ENCODE results near the gene CDR2L. TPM values are rescaled to one million over a fixed set of nuclear protein-coding genes. Genes with fewer than 3 reads are reported as not detected.

Gene CDR2L
- total RNA-seq, 4 donors from 2014 or later, result 14.6 to 36.7 (median 24.3) TPM

DNA sequence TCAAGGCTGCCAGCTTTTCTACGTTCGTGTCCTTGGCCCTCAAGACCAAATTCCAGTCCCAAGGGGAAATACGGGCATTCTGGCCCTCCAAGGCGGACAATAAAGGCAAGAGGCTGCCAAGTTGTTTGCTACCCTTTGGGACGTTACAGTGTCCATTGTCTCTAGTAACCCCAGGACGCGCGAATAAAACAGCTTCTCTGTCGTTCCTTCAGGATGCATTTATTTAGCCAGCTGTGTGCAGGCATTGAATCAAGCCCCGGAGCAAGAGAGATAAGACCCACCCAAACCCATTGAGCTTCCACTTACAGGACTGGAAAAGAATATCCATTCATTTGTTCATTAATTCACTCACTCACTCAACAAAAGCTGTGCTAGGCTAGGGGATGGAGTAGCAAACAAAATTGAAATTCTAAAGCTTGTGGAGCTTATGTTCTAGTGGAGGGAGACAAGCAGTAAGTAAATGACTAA lies 25.7 kb downstream of the CDR2L start:
- peak overlapping the region; percentile 90 to 95 (median 92) for H3K27ac ChIP-seq (replicated peaks in 1 of 4)
- no peaks in the 10 kb centered on the region for H3K27me3 ChIP-seq
- no peaks in the 10 kb centered on the region for H3K9me3 ChIP-seq
- peak overlapping the region; percentile 66 to 93 (median 78) for H3K4me3 ChIP-seq
- H3K36me3 ChIP-seq, result peaks cover 0 to 27% (median 16%) of the 10 kb centered on the region in 4 donors
- no peak for DNase-seq (ENCODE audit: extremely low spot score)
- H3K4me1 ChIP-seq, result peaks cover 18 to 35% (median 30%) of the 10 kb centered on the region in 4 donors
- intact Hi-C loops (cut with DNase I), result loop anchor here (2.0 to 5.0 kb wide), 2 partner anchors 26 to 51 kb away; partner anchors contain the start of gene CDR2L
- TF ChIP-seq, protein P1, sequence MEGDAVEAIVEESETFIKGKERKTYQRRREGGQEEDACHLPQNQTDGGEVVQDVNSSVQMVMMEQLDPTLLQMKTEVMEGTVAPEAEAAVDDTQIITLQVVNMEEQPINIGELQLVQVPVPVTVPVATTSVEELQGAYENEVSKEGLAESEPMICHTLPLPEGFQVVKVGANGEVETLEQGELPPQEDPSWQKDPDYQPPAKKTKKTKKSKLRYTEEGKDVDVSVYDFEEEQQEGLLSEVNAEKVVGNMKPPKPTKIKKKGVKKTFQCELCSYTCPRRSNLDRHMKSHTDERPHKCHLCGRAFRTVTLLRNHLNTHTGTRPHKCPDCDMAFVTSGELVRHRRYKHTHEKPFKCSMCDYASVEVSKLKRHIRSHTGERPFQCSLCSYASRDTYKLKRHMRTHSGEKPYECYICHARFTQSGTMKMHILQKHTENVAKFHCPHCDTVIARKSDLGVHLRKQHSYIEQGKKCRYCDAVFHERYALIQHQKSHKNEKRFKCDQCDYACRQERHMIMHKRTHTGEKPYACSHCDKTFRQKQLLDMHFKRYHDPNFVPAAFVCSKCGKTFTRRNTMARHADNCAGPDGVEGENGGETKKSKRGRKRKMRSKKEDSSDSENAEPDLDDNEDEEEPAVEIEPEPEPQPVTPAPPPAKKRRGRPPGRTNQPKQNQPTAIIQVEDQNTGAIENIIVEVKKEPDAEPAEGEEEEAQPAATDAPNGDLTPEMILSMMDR (IDR thresholded peaks at IDR 0.05), result no peak
- TF ChIP-seq EP300 (IDR thresholded peaks at IDR 0.05) (no peak), POLR2AphosphoS5 (IDR thresholded peaks at IDR 0.05) (no peak), POLR2A (IDR thresholded peaks at IDR 0.05; ENCODE audit: low read depth) (no peak)
- under 1% methylated on average over 10 of the region's 10 CpGs for WGBS

DNA sequence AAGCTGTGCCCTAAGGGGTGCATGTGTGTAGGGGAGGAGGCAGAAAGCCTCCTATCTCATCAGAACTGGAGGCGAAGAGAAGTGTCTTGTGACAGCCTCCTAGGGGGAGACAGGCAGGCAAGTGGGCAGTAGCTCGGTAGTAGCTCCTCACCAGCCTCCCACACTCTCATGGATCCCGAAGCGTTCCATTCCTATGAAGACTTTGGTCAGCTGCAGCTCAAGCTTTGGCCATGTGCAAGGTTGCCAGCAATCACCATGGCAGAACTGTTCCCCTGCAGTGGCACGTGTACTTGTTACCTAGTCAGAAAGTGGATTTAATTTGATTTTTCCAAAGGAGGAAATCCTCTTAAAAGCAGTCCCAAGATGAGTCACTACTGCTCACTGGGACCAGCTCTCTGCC lies 31.7 kb downstream of the CDR2L start:
- Histone ChIP-seq H3K4me1 (peaks cover 0 to 3% (median 0%) of the 10 kb centered on the region in 4 donors), H3K4me3 (no peak overlapping the region), H3K27ac (replicated peaks in 1 of 4) (no peak overlapping the region), H3K9me3 (no peaks in the 10 kb centered on the region), H3K36me3 (peaks cover 27 to 76% (median 58%) of the 10 kb centered on the region in 4 donors), H3K27me3 (no peaks in the 10 kb centered on the region)
- 93% methylated on average over 5 of the region's 5 CpGs for WGBS
- no peak for DNase-seq (ENCODE audit: extremely low spot score)
- intact Hi-C loops (cut with DNase I), result no loop called here
- TF ChIP-seq, protein P1 (IDR thresholded peaks at IDR 0.05), result no peak

DNA sequence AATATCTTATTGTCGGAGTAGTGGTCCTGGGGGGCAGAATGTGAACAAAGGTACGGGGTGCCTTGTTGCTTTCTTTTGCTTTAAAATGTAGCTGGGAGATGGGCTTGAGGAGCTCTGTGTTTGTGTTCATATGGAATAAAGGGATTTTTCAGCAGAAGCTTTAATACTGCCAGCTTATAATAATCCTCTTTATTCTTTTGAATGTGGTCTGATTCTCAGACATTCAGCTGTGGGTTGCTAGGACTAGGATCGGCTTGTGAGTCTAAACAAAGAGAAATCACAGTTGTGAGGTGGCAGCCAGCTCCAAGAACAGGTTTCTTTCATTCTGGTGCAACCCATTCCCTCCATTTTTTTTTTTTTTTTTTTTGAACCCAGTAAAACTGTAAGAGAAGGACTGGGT lies 32.3 kb downstream of the CDR2L start:
- intact Hi-C loops (cut with DNase I), result no loop called here
- no peak for DNase-seq (ENCODE audit: extremely low spot score)
- H3K27me3 ChIP-seq, result no peaks in the 10 kb centered on the region
- 86% methylated on average over 3 of the region's 3 CpGs for WGBS
- no peaks in the 10 kb centered on the region for H3K9me3 ChIP-seq
- no peak for TF ChIP-seq POLR2AphosphoS5 (IDR thresholded peaks at IDR 0.05)
- no peak for TF ChIP-seq POLR2A (IDR thresholded peaks at IDR 0.05; ENCODE audit: low read depth)
- TF ChIP-seq, protein P1 (IDR thresholded peaks at IDR 0.05), result no peak
- no peak for TF ChIP-seq EP300 (IDR thresholded peaks at IDR 0.05)
- no peak overlapping the region for H3K4me3 ChIP-seq
- peaks cover 27 to 76% (median 58%) of the 10 kb centered on the region in 4 donors for H3K36me3 ChIP-seq
- no peaks in the 10 kb centered on the region for H3K4me1 ChIP-seq
- no peak overlapping the region for H3K27ac ChIP-seq (replicated peaks in 1 of 4)

DNA sequence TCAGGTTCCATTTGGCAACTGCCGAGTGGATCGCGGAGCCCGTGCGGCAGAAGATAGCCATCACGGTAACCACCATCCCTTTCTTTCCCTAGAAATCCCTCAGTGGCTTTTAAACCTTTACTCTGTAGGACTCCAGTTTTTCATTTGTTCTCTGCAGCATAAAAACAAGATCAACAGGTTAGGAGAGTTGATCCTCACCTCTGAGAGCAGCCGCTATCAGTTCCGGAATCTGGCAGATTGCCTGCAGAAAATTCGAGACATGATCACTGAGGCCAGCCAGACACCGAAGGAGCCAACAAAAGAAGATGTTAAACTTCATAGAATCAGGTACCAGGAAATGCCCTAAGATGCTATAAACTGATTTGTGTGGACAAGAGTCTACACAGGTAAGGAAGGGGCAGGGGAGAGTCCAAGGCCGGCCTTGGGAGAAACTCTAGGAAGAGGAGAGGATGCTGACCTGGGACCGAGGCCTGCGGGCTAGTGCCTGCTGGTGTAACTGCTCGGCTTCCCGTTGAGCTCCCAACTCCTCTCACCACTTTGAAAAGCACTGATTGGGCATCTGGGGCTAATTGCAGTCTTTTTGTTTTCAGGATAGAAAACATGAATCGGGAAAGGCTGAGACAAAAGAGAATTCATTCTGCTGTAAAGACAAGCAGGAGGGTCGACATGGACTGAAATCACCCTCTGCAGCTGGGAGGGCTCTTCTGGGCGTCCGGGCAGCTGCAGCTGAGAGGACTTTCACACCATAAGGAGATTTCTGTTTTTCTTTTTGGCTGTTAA lies 33.1 kb downstream of the CDR2L start:
- WGBS, result 87% methylated on average over 19 of the region's 19 CpGs
- Histone ChIP-seq H3K27me3 (no peaks in the 10 kb centered on the region), H3K27ac (replicated peaks in 1 of 4) (no peak overlapping the region), H3K4me1 (no peaks in the 10 kb centered on the region), H3K36me3 (peaks cover 27 to 75% (median 58%) of the 10 kb centered on the region in 4 donors), H3K9me3 (no peaks in the 10 kb centered on the region), H3K4me3 (no peak overlapping the region)
- intact Hi-C loops (cut with DNase I), result no loop called here
- no peak for TF ChIP-seq POLR2A (IDR thresholded peaks at IDR 0.05; ENCODE audit: low read depth)
- no peak for TF ChIP-seq POLR2AphosphoS5 (IDR thresholded peaks at IDR 0.05)
- no peak for TF ChIP-seq EP300 (IDR thresholded peaks at IDR 0.05)
- TF ChIP-seq, protein P1 (IDR thresholded peaks at IDR 0.05), result no peak
- DNase-seq (ENCODE audit: extremely low spot score), result no peak
